Smooth muscle cell of the pulmonary artery (primary cell): ENCODE measurements around the gene SSH2. TPM values are rescaled to one million over a fixed set of nuclear protein-coding genes. Genes with fewer than 3 reads are reported as not detected.

Source experiments
- total RNA-seq: library from RNA; depleted of rRNA; stranded (reverse); fragments of >200 nt; gene quantifications from 2 replicates; pipeline ENCODE4 v1.2.3, GENCODE V29; 2014

SSH2 gene, protein sequence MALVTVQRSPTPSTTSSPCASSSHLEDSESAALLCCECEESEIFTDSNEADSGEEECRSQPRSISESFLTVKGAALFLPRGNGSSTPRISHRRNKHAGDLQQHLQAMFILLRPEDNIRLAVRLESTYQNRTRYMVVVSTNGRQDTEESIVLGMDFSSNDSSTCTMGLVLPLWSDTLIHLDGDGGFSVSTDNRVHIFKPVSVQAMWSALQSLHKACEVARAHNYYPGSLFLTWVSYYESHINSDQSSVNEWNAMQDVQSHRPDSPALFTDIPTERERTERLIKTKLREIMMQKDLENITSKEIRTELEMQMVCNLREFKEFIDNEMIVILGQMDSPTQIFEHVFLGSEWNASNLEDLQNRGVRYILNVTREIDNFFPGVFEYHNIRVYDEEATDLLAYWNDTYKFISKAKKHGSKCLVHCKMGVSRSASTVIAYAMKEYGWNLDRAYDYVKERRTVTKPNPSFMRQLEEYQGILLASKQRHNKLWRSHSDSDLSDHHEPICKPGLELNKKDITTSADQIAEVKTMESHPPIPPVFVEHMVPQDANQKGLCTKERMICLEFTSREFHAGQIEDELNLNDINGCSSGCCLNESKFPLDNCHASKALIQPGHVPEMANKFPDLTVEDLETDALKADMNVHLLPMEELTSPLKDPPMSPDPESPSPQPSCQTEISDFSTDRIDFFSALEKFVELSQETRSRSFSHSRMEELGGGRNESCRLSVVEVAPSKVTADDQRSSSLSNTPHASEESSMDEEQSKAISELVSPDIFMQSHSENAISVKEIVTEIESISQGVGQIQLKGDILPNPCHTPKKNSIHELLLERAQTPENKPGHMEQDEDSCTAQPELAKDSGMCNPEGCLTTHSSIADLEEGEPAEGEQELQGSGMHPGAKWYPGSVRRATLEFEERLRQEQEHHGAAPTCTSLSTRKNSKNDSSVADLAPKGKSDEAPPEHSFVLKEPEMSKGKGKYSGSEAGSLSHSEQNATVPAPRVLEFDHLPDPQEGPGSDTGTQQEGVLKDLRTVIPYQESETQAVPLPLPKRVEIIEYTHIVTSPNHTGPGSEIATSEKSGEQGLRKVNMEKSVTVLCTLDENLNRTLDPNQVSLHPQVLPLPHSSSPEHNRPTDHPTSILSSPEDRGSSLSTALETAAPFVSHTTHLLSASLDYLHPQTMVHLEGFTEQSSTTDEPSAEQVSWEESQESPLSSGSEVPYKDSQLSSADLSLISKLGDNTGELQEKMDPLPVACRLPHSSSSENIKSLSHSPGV (N-terminal part only)
- 10.6 and 14.3 TPM in 2 replicates for total RNA-seq

DNA sequence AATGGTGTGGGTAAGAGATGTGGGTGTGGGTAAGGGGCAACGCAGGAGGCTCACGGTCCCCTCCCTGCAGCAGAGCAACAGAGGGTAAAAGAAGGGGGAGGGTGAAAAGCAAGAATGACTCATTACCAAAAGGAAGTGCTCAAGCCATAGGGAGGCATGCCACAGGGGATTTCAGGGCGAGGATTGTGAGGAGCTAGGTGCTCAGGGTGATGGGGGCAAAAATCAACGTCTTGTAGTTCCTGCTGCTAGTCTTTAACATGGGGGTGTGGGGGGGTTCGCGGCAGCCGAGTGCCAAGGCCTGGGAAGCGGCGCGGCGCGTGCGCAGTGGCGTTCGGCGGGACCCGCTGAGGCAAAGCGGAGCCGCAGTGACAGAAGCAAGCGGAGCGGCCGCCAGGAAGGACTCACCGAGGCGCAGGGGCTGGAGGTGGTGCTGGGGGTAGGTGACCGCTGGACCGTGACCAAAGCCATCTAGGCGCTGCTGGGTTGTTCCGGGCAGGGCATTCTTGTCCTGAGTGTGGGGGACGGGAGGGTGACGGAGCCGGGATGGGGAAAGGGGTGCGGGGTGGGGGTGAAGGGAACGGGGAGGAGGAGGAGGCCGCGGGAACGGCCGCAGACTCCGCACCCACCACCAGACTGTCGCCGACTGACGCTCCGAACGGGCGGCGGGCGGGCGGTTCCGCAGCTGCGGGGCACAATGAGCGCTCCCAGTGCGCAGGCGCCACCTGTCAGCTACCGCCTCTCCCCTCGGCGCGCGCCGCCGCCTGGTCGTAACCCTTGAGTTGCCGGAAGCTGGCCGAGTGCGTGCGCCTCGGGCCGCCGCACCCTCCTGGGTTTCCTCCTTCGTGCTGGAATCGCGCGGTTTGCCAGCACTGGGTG lies at the start of gene SSH2:
Gene SSH2 (minus strand): TSS at position 696 of the 876 bp plus-strand sequence. CDS start 228 bp downstream, at position 468.

DNA sequence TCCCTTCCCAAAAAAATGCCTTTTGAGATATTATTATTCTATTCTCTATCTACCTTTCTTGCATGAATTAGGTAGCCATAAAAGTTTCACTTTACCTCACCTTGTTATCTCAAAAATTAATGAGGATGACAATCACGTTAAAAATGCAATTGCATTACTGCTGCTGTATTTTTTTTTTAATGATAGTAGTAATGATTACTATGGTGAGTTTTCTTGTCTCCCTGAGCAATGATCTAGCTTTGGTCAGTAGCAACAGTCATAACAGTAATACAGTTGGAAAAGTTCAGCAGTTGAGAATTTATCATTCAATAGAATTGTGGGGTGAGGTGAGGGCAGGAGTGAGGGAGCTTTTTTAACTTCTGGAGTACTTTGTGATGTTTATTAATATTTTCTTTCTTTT lies 11.3 kb upstream of the SSH2 start, which contains the start of gene EFCAB5:
Gene EFCAB5 (plus strand): TSS at position 301 of the 400 bp plus-strand sequence. CDS start 163 bp downstream, outside the sequence.

DNA sequence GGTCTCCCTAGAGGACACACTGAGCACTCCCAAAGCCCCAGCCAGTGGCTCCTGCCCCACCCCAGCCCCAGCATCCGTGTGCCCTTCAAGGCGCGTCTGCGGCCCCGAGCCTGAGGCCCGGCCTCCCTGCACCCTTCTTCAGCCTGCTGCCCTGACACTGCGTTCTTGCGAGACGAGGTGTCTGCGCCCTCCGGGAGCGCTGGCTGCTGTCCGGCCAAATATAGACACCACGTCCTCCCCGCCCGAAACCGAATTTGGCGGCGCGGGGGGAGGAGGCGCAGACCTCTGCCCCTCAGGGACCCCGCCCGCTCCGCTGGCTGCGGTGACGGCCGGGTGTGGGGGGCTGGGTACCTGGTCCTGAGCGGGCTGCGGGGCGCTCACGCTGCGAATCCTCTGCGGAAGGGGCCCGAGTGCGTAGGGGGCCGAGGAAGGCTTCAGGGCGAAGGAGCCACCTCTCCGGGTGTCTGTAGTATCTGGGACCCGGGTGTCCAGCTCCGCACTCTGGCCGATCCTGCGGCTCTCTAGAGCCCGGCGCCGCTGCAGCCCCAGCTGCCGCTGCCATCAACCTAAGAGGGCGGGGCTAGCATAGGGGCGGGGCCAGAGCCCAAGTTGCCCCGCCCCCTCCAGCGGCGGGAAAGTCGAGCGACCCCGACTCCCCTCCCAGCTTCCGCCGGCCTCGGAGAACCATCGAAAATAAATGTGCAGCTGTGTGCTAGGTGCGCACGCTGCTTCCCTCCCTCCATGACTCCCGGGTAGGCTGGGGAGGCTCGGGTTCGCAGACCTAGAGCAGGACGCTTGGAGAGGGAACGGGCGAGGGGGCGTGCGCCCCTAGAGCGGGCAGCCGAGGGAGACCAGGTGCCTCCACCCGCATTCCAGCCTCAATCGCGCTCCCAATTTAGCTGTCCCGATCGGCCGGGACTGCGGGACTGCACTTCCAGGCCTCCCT lies 307.4 kb downstream of the SSH2 start, which contains the start of gene CORO6:
Gene CORO6 (minus strand): TSS at position 576 of the 946 bp plus-strand sequence. CDS start 1,491 bp downstream, outside the sequence.

DNA sequence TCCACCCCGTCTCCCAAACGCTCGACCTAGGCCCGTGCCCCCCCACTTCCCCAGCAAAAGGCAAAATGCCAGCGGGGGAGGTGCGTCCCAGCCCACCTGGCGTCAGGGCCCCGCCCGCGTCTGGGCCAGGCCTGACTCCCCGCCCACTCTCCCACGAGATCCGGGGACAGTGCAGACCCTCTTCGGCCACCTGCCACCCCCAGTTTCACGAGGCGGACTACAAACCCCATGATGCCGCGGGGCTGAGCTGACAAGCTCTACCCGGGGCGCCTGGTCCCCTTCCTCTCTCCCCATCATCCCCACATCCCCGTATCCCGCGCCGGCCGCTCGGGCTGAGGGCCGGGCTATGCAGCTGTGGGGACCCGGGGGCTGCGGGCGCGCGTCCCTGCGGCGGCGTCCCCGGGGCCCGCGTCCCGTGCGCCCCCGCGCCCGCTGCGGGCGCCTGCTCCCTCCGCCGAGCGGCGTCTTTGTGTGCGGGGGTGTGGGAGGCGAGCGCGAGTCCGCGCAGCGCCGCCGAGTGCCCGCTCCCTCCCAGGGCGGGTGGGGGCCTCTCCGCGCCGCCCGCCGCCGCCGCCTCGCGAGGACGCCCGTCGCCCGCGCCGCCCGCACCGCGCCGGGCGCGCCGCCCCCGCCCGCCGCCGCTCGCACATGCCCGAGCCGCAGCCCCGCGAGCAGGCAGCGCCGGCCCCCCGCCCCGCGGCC lies 337.0 kb downstream of the SSH2 start, which contains the start of gene ANKRD13B:
Gene ANKRD13B (plus strand): TSS at position 283 of the 702 bp plus-strand sequence. CDS start 490 bp downstream, outside the sequence.

DNA sequence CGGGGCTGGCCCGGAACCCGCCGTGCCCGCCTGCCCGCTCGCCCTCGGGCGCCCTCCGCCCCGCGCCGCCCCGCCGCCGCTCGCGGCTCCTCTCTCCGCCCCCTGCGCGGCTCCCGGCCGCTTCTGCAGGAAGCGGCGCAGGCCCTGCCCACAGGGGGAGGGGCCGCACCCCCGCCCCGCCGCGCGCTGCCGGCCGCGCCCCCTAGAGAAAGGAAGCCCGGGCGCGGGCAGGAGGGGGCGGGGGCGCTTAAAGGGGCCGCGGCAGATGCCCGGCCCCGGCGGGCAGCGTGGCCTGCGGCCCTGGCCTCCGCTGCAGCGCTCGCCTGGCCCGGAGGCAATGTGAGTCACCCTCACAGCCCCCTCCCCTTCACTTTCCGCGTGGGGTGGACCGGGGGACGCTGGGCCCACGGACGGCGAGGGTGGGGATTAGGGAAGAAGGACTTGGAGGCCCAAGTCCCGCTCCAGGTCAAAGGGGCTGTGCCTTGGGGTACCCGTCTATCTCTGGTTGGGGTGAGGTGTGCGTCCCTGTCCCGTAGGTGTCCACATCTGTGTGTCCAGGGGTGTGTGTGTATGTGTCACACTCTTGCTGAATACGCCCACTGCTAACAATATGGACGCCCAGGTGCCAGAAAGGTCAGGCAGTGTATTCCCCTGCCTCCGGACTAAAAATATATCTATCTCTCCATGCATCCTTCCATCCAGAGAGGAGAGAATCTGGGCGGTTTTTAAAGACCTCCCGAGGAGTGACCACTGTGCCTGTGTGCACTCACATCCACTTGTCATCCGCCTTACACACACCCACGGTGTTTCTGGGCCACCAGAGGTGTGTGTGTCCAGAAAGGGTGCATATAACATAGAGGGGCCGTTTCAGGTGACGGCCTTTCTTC lies 340.3 kb downstream of the SSH2 start, which contains the start of gene GIT1:
Gene GIT1 (minus strand): TSS at position 125 of the 887 bp plus-strand sequence. CDS start 270 bp downstream, outside the sequence.

Other genes starting within 250 kb of the SSH2 start
- gene EFCAB5, start 11.4 kb upstream of the SSH2 start, total RNA-seq = 0.07 and 0.13 TPM in 2 replicates
- 15.2 and 16.7 TPM in 2 replicates for gene NSRP1, start 186.6 kb upstream of the SSH2 start, total RNA-seq